Retina (tissue), 1 donor: ENCODE data around the gene COPS4.
A peak's percentile ranks its signal among the peaks of the same experiment; 100 is the strongest.
"Not testable (repeated sequence)": the region's sequence is repeated elsewhere in the genome, so short reads cannot be mapped to it uniquely, and the experiment has no call there.

Source experiments
- DNase-seq: peaks from one replicate; pipeline ENCODE4 v3.0.0-alpha.2; 2016

COPS4 gene

GRCh38 chr4:83024233-83024632, 10.8 kb upstream of the COPS4 start:
- no peak for DNase-seq

GRCh38 chr4:83025563-83025962, 9.4 kb upstream of the COPS4 start:
- no peak for DNase-seq

DNA sequence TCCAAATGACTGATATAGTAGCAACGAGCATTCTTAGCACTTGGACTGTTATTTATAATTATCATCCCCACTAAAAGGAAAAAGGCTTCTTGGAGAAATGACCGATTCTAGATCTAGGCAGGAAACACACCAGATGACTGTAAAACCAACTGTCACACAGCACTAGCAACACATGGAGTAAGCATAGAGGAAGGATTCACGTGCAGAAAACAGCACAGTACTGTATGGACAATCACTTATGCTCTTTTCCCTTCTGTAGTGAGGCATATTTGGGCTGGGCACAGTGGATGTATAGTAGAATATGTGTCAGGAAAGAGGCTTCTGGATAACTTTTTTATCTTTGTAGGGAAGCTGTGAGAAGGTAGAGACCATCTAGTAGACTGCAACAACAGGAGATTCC, 6.0 kb upstream of the COPS4 start:
- DNase-seq, result no peak

GRCh38 chr4:83029688-83030087, 5.3 kb upstream of the COPS4 start:
- DNase-seq, result no peak

- no peak for DNase-seq
These were observed 2.1 kb downstream of the COPS4 start for GRCh38 chr4:83036991-83037665.

DNA sequence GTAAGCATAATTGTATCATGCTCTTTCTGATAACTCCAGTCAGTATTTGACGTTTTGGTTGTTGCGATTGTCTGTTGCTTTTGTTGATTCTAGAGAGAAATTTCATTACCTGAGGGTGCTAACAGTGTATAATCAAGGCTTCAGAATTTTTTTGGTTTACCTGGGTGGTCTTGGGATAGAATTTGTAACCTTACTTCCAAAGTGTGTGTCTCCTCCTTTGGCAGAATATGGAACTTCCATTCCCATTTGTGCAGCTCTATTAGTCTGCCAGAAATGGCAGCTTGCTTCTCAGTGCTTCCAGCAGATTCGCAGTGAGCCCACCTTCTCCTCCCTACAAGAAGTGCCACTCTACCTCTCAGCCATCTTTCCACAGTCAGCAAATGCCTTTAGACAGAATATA, 5.3 kb downstream of the COPS4 start:
- DNase-seq, result no peak

- DNase-seq, result not testable (repeated sequence)
These were observed 8.2 kb downstream of the COPS4 start for GRCh38 chr4:83043157-83043556.

GRCh38 chr4:83043801-83044407, 8.9 kb downstream of the COPS4 start:
- no peak for DNase-seq

- no peak for DNase-seq
These were observed 11.9 kb downstream of the COPS4 start for GRCh38 chr4:83046693-83047473.

- not testable (repeated sequence) for DNase-seq
These were observed 13.8 kb downstream of the COPS4 start for GRCh38 chr4:83048781-83049180.

- no peak for DNase-seq
These were observed 19.9 kb downstream of the COPS4 start for GRCh38 chr4:83054928-83055327.

- no peak for DNase-seq
These were observed 27.8 kb downstream of the COPS4 start for GRCh38 chr4:83062739-83063138.

GRCh38 chr4:83065266-83065665, 30.3 kb downstream of the COPS4 start:
- no peak for DNase-seq

- DNase-seq, result no peak
These were observed 32.2 kb downstream of the COPS4 start for GRCh38 chr4:83067058-83067639.

DNA sequence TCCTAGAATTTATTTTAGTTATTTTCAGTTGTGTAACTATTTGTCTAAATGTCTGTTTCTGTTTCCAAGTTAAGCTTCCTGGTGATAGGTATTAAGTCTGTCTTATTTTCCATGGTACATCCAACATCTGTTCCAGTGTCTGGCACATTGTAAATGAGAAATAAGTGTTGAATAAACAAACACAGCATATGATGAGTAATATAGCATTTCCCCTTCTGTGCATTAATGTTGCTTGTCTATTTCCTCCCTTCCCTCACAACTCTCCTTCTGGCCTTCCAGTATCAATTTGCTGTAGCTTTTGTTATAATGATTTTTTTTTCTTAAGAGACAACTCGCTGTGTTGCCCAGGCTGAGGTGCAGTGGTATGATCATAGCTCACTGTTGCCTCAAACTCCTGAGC, 36.1 kb downstream of the COPS4 start:
- DNase-seq, result no peak

GRCh38 chr4:83074086-83074704, 39.2 kb downstream of the COPS4 start:
- peak; percentile 10 for DNase-seq

- DNase-seq, result not testable (repeated sequence)
These were observed 39.8 kb downstream of the COPS4 start for GRCh38 chr4:83074783-83075182.

- no peak for DNase-seq
These were observed 40.5 kb downstream of the COPS4 start for GRCh38 chr4:83075311-83076095.

DNA sequence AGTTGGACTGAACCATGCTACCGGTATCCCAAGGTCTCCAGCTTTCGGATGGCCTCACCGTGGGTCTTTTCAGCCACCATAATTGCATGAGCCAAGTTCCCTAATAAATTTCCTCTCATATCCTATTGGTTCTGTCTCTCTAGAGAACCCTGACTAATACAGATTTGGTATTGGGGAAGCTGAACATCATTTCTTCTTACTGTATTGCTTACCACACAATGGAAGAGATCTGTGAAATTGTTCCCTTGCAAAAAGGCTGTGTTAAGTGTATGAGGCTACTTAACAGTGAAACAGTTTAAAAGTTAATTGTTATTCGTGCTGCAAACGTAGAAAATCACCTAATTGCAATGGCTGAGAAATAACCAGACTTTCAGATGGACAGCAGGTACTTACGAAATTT, 45.6 kb downstream of the COPS4 start:
- no peak for DNase-seq

- no peak for DNase-seq
These were observed 47.8 kb downstream of the COPS4 start for GRCh38 chr4:83082777-83083176.

DNA sequence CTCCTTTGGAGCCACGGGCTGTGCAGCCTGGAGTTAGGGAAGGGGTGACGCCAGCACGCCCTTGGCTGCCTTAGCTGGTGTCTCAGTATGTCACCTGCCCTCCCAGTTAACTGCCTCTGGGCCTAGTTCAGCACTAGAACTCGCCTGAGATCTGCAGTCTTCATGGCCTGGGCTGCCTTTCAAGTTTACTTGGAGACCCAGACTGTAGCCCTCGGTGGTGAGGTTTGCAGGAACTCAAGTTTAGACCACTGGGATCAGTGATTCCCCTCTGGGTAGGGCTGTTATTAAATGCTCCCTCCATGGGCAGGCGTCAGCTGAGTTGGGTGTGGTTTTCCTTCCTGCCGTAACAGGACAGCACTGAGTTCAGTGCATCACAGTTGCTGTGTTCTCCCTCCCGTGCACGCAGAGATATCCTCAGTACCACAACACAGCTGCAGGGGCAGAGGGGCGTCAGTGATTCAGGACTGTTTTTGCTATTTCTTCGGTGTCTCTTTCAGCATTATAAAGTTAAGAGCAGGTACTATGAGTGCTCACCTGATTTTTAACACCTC, 49.0 kb downstream of the COPS4 start:
- DNase-seq, result no peak

DNA sequence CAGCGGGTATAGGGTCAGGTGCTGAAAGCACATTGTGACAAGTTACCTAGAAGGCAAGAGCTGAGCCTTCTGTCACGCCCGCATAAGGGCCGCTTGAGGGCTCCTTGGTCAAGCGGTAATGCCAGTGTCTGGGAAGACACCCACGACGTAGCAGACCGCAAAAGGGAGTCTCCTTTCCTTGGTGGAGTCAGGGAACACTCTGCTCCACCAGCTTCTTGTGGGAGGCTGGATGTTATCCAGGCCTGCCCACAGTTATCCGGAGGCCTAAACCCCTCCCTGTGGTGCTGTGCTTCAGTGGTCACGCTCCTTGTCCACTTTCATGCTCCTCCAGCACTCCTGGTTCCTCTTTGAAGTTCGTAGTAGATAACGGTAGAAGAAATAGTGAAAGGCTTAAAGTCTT, 50.0 kb downstream of the COPS4 start:
- not testable (repeated sequence) for DNase-seq
